OCI-M2 (cell line): Measurements from ENCODE around the gene RAMACL.

Source experiments
- DNase-seq: peaks from one replicate; lab custom pipeline; 2025; ENCODE audit not compliant: unreplicated experiment; lab: John Stamatoyannopoulos, UW

Gene RAMACL

DNA sequence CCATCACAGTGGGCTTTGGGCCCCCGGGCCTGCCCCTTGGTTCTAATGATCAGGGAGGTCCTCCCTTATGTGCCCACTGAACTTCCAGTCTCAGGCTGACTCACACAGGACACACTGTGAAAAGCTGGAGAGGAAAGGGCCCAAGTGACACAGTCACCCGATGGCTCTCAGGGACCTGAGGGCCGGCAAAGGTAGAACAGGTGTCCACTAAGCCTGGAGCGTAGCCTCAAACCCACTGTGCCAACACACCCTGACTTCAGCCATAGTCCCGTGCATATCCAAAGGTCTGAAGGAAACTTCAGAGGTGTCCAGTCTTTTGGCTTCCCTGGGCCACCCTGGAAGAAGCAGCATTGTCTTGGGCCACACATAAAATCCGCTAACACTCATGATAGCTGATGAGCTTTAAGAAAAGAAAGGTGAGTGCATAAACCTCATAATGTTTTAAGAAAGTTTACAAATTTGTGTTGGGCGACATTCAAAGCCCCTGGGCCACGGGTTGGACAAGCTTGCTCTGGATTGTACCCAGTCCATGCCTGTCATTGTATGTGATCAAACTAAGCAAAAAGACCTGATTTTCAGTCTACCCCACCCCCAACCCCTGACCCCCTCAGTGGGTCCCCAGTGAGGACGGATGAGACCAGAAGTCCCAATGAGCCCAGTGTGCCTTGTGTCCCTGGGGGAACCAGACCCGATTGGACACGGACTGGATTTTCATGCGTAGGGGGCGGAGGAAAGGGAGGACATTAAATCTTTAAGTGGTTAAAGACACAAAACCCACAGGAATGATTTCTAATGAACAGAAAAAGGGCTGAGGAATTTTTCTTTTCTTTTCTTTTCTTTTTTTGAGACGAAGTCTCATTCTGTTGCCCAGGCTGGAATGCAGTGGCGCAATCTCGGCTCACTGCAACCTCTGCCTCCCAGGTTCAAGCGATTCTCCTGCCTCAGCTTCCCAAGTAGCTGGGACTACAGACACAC is 6.1 kb downstream of the RAMACL start:
- DNase-seq: no peak

DNA sequence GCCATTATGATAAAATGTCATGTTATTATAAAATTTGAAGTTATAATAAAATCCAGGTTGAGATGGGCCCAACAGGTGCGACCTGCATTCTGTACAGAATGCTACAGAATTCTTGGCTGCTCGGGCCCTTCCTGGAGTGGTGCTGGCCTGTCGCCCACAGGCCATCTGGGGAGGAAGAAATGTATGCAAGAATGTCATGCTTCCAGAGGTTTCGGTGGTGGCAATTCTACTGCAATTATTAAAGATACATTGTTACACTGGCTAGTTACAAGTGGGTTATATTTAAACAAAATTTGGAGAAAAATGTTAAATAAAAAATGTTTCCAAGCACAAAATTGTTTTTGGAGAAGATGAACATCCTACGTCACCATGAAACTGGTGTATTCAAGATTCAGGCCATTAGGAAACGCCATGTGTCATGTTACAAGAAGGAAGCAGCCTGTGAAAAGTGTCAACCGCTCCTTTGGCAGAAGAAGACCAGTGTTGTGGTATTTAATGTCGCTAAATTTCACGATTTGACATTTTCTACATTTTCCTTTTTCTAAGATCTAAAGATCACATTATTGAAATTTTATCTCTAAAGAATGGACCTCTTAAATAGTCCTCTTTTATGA is 7.1 kb downstream of the RAMACL start:
- no peak for DNase-seq

DNA sequence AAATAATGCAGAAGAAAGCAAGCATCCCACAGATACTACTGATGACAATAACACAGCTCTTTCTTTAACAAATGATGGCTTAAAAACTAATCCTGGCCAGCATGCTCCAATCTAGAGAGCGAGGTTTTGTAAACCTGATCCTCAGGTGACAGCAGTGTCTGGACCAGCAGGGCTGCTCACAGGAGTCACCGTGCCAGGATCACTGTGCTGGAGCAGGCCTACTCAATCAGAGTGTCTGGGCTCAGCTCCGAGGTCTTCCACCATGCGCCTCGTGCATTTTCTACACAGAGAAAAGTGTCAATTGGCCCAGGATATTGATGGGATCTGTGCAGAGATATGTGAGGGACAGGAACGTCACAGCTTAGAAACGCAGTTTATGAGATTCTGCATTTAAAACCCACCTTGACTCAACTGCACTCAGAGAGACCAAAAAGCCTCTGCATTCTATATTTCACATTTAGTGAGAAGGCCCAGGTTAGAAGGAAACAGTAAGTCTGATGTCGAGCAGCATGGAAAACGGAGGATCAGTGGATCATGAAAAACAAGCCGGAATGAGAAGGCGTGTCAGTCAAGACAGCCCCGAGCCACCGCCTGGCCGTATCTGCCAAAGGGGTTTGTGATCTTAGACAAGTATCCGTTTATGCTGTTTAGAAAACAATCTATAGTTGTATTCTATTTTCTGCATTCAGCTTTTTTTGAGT is 7.8 kb downstream of the RAMACL start:
- DNase-seq: no peak

DNA sequence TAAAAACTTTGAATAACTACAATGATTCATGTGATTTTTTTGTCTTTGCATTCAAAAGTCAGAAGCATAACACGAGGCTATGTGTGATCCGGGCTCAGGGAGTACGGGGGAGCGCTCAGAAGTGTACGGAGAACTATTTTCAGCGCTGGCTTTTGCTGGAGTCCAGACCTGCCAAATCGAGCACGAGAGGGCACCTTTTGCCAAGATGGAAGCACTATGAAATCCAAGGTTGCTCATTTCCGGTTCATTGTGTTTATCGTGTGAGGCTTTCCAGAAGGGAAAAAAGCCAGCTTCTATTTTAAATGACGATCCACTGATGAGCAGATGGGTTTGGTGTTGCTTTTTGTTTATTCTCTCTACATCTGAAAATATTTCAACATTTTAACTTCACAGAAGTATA is 11.3 kb downstream of the RAMACL start:
- DNase-seq: no peak

GRCh38 chr6:166573511-166574216 is 12.8 kb downstream of the RAMACL start:
- no peak for DNase-seq

DNA sequence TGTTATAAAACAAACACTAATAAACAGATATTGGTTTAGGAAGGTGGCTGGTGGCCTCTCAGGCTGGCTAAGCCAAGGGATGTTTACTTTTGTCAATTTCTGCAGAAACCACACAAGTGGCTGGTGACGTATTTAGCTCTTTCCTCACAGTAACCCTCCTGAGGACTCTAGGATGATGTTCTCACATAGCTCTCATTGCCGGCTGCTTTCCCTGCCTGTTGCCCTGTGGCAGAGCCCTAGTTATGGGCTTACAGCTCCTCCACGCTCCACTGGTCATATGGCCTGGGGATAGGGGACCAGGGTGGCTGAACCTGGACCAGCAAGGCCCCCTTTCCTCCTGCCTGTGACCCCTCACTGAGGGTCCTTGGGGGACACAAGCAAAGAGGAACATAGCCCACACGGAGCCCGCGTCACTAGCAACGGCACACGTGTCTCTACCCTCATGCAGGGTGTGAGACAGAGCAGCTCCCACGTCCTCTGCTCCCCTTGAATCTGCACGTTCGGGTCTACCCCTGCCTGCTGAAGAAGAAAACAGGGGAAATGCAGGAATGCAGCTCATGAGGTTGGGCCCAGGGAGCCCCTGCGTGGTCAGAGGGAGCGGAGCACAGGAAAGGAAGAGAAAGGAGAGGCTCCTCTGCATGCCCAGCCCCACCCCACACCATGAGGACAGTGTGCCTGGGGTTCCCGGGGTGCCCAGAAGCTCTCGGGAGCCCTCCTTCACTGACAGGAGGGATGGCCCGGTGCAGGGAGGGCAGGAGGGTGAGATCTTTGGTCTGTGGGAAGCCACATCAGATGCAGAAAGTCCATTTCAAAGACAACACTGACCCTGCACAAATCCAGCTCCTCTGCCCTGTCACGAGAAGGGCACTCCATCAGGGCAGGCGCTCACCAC is 13.9 kb downstream of the RAMACL start:
- DNase-seq: no peak

DNA sequence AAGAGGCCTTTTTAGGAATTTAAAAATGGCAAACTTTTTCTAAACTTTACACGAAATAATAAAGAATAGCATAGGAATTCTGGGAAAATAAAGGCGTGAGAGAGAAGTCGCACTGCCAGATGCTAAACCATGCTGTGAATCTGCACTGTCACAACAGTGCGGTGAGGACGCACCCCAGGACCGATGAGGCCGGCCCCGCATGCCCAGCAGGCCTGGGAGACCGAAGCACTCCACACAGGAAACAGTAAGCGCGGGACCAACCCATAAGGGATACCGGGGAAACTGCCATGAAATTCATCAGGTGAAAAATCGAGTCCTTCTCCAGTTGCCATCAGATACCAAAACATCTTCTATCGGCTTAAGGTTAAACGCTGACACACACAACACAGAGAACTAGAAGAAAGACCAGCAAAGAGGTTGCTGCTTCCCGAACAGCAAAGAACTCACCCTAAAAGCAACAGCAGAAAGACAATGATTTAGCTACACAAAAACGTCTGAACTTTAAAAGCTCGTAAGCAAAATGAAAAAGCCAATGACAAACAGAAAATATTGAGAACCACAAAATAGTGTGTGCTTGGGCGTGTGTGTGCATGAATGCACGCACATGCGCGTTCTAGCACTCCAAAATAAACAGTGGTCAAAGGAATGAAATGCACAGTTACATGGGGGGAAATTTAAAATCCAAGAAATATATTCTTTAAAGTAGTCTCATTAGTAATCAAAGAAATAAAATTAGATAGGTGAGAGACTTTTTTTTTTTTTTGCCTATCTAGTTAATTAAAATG is 15.4 kb downstream of the RAMACL start:
- no peak for DNase-seq

GRCh38 chr6:166569206-166569605 is 17.3 kb downstream of the RAMACL start:
- no peak for DNase-seq

DNA sequence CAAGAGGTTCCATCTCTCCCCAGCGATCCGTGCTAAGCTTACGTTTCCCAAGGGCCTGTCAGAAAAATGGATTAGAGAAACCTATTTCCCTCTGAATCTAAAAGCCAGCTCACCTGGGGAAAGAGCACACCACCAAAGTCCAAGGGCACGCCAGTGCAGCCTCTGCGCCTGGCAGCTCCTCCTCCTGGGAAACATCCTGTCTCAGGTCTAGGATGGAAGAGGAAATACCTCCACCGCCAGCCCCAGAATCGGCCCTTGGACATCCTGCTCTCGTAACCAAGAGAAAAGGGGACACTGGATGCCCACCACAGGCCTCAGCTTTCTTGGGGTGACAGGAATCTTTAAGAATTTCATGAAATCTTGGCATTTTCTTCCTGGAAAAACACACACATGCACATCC is 18.7 kb downstream of the RAMACL start:
- DNase-seq: no peak

DNA sequence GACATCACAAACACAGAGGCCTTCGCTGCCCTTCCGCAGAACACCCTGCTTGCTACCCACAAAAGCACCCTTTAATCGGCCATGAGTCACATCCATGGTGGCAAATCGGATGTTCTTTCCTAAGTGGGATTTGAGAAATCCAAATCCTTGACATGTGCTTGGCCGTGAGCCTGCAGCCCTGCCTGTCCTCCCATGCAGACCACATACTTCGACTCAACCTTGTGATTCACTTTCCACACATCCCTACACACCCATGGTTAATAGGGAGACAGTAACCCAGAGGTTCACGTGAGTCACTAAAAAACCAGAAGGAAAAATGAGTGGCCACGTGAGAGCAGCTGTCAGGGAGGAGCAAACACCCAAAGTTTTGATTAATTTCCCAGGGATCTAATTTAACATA is 19.4 kb downstream of the RAMACL start:
- DNase-seq: no peak

DNA sequence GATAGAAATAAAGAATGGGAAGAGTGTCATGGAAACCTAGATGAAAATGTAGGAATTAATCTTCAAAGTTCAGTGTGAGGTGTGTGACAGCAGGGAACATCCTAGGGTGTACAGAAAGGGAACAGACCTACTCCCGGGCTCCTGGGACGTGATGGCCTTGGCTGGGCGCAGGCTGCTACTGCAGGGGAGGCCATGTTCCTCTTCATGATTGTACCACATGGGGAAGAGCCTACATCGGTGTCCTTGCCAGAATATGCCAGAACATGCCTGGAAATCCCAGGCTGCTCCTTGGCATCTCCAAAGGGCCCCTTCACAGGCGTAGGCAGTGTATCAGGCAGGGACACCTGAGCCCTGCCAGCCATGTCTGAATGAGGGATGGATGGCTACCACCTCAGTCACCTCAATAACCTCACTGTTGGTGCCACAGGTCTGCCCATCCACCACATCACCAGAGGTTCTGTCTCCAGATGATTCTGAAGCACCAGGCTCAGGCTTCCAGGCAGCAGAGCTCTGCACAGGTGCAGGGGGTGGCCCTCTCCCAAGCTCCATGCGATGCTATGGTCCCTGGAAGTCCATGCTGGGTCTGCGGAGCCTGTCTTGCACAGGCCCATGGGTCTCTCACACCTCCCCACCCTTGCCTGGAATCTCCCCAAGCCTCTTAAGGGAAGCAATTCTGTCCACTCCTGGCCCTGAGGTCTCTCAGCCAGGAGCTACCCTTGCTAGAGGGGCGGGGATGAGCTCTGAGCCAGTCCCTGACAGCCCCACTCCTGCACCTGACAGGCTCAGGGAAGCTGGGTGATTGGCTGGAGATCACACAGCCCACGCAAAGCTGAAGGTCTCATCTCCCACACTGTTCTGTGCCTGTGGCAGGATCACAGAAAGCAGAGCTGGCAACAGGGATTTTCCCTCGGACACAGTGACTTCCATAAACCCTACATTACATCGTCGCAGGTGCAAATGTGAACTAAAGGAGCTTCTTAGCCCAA is 20.2 kb downstream of the RAMACL start:
- no peak for DNase-seq

DNA sequence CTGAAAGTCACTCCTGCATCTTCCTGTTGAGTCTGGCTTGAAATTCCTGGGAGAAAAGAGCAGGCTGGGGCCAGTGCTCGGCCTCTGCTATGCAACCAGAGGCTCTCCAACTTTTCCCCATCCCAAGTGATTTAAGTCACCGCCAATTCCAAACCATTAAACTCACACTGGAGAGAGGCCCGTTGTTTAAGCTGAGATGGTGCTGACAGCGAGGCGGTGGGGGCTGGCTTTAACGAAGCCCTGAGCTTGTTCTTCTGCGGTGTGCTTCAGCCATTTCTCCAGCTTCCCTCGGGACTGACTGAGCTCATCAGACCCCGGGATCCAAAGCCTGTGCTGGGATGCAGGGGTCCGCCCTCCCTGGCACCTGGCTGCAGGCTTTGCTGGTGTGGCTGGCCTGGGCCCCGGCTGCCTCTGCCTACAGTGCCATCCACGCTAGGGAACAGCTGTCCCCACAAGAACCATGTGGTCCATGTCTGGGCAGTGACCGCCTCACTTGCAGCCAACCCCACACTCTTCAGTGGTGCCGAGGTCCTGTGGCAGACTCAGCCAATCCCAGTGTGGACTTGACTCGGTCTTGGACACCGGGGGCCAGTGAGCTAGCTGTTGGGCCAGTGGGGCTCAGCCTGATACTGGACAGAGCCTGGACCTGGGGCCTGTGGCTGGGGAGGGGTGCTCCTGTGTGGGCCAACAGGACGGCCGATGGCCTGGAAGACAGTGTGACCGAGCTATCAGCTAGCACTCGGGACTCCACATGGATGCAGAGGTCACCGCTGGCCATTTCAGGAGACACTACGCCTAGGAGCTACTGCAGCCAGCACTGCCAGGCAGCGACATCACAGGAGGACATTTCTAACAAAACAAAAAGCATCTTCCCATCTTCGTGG is 21.2 kb downstream of the RAMACL start:
- no peak for DNase-seq

DNA sequence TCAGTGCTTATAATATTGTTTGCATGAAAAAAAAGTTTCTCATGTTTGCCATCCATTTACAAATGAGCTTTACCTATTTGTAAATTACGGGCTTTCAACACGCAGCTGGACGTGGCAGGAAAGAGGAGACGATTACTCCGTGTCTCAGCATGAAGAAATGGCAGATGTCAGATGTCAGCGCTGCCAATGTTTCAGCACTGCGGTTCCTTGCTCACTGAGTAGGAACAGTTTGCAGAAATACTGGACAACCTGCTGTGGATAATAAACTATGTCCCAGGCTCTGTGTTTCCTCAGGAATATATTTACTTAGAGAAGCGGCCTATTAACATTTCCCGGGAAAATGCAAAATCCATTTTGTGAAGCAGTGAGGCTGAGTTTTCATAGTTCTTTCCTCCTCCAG is 22.7 kb downstream of the RAMACL start:
- DNase-seq: no peak

GRCh38 chr6:166563200-166563599 is 23.3 kb downstream of the RAMACL start:
- no peak for DNase-seq

- DNase-seq: no peak
Measured at GRCh38 chr6:166562726-166563125, 23.8 kb downstream of the RAMACL start.

DNA sequence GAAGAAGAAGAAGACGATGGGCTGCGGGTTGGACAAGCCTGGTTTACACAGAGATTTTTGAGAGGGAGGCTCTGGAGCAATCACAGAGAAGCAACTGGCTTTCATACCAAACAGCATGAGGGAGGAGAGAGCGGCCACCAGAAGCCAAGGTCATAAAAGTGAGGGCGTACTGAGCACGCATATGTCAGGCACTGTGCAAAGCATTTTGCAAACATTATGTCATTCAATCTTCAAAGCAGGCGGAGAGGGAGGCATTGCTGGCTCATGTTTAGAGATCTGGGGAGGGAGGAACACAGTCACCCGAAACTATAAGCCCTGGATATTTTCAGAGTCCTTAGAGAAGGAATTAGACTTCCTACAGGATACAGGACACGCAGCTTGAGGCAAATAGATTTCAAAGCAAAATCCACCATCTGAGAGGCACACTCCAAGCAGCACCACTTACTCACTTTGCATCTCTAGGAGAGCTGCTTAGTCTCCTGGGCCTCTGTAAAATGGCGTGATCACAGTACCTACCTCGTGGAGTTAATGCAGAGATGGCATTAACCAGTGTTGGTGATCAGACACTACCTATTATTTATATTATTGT is 24.6 kb downstream of the RAMACL start:
- DNase-seq: no peak

DNA sequence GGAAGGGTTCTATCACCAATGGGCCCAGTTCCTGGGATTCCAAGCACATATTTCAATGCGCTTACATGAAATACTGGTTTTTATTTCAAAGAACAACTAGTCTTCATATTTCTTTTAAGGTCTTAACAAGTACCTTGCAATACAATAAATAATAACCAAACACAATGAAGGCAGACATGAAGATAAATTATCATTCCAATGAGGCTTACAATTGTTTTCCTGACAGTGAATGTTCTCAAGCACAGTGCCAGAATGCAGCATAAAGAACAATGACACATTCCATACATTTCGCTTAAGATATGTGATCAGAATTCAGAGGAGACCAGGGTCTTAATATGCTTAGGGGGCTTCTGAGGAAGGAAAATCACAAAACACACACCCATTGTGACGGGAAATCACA is 26.3 kb downstream of the RAMACL start:
- no peak for DNase-seq
